Daoy (cell line): ENCODE measurements around the gene CCDC63. TPM values are rescaled to one million over a fixed set of nuclear protein-coding genes. Genes with fewer than 3 reads are reported as not detected.

ENCODE experiments used
- total RNA-seq: library from RNA; depleted of rRNA; stranded (reverse); fragments of >200 nt; shearing (Covaris generic); gene quantifications from 2 replicates; pipeline ENCODE4 v1.2.3, GENCODE V29; 2014; rRNA removed

Gene CCDC63
- total RNA-seq, 1 experiment from 2014 or later, result not detected

Other genes with a start within 250 kb of the CCDC63 start
- gene TCTN1, start 232.9 kb upstream of the CCDC63 start, total RNA-seq, result 8.8 and 23.0 TPM in 2 replicates
- gene HVCN1, start 157.9 kb upstream of the CCDC63 start, total RNA-seq, result 0.23 TPM in 1 of 2 replicates, not detected in the other
- gene PPP1CC, start 104.1 kb upstream of the CCDC63 start, total RNA-seq, result 140 and 143 TPM in 2 replicates
- gene MYL2, start 73.6 kb downstream of the CCDC63 start, total RNA-seq, result not detected in 2 replicates
- gene CUX2, start 187.2 kb downstream of the CCDC63 start, total RNA-seq, result 0.06 TPM in 2 replicates